ENCODE data around the gene MTHFD1L. TPM values are rescaled to one million over a fixed set of nuclear protein-coding genes. Genes with fewer than 3 reads are reported as not detected.

The MTHFD1L gene
- total RNA-seq, 3 donors from 2014 or later (not counting 1 experiment from before 2014, with no cell fraction given) = 3.8 to 4.5 (median 4.3) TPM

DNA sequence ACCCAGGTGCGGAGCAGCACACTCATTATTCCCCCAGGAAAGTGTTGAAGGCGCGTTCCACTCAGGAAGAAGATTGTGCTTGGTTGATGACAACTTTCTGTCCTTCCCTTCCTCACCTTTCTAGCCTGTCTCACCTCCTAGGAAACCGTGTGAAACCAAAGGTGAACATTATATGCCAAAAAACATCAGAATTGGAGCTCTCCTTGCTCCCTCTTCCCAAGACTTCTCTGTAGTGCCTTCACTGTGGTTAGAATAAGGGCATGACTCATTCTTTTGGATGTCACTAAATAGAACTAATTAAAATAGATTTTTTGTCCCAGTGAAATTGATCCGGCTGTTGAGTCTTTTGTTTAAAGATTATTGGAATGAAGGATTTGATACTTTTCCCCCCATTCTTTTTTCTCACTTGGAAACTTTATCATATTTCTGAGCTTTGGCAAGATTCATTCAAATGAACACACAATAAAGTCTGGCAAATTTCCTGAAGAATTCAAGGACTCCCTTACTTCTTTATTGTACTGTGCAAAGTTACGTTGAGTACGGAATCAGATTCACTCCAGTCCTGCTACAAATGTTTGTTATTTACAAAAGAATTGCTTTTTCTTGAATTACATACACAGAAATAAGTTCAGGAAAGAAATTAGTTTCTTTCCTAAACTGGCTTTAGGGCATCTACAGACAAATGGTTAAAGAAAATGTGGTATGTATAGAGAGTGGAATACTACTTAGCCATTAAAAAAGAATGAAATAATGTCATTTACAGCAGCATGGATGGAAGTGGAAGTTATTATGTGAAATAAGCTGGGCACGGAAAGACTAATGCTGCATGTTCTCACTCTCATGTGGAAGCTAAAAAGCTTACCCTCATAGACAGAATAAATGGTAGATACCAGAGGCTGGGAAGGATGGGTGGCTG, 231.4 kb downstream of the MTHFD1L start:
- no peaks in the 10 kb centered on the region for H3K36me3 ChIP-seq (ENCODE audit: control insufficient read depth, insufficient read depth, low read length)
- no peaks in the 10 kb centered on the region for H3K9me3 ChIP-seq (ENCODE audit: control insufficient read depth, insufficient read depth, low read length)
- no peak for ATAC-seq
- H3K27ac ChIP-seq (ENCODE audit: low read length) = no peak overlapping the region
- no peaks in the 10 kb centered on the region for H3K4me1 Mint-ChIP-seq
- no peaks in the 10 kb centered on the region for H3K9me3 Mint-ChIP-seq
- H3K27ac Mint-ChIP-seq = no peak overlapping the region
- intact Hi-C loops (cut with micrococcal nuclease) = no loop called here
- H3K27me3 ChIP-seq (ENCODE audit: control insufficient read depth, insufficient read depth, low read length) = no peaks in the 10 kb centered on the region
- no peak for DNase-seq
- H3K36me3 Mint-ChIP-seq = no peaks in the 10 kb centered on the region
- H3K4me3 ChIP-seq (ENCODE audit: low read length) = no peak overlapping the region
- H3K4me3 Mint-ChIP-seq = no peak overlapping the region
- no peaks in the 10 kb centered on the region for H3K4me1 ChIP-seq (ENCODE audit: control insufficient read depth, insufficient read depth, low read length)
- WGBS (ENCODE audit: insufficient coverage) = 94% methylated on average over 6 of the region's 8 CpGs
- no peak for TF ChIP-seq CTCF (IDR thresholded peaks at IDR 0.05)
- H3K27me3 Mint-ChIP-seq (ENCODE audit: low read depth in 2 of 2) = no peaks in the 10 kb centered on the region

DNA sequence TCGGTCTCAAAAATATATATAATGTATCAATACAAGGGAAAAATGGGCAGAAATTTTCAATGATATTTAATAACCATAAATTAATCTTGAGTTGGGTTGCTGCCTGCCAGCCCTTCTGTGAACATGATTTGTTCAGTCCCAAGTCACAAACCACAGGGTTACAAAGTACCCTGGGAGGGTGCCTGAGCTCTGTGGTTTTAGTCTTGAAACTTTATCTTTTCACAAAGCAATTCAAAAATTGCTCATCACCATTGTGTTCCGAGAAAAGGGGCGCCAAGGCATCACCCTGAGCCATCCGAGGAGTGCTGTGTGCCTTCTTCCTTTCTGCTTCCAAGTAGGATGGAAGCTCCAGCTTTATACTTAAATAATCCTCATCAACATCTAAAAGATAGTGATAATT, 232.7 kb downstream of the MTHFD1L start:
- no peak for DNase-seq

DNA sequence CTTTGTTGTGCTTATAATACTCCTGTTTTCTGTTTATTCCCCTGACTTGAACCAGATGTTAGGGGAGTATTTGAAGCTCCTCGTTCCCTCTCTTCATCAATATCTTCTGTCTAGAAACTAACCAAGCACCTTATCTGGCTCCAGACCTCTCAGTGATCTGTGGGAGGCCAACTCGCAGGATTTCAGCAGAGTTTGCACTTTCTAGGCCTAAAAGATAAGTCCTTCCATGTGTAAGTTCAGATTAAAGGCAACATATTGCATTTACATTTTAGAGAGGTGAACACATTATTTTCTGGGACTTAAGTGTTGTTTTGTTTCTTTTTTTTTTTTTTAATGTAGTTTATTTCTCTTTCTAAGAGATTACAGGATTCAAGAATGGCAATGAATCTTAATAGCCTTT, 234.8 kb downstream of the MTHFD1L start:
- H3K27me3 ChIP-seq (ENCODE audit: control insufficient read depth, insufficient read depth, low read length) = no peaks in the 10 kb centered on the region
- no peaks in the 10 kb centered on the region for H3K27me3 Mint-ChIP-seq (ENCODE audit: low read depth in 2 of 2)
- H3K4me3 ChIP-seq (ENCODE audit: low read length) = no peak overlapping the region

More for the DNA sequence above, 232.7 kb downstream of the MTHFD1L start:
- Histone ChIP-seq H3K27ac (ENCODE audit: low read length) (no peak overlapping the region), H3K4me1 (ENCODE audit: control insufficient read depth, insufficient read depth, low read length) (no peaks in the 10 kb centered on the region), H3K4me3 (ENCODE audit: low read length) (no peak overlapping the region), H3K9me3 (ENCODE audit: control insufficient read depth, insufficient read depth, low read length) (no peaks in the 10 kb centered on the region), H3K36me3 (ENCODE audit: control insufficient read depth, insufficient read depth, low read length) (no peaks in the 10 kb centered on the region), H3K27me3 (ENCODE audit: control insufficient read depth, insufficient read depth, low read length) (no peaks in the 10 kb centered on the region)
- no peak for TF ChIP-seq CTCF (IDR thresholded peaks at IDR 0.05)
- no peak overlapping the region for H3K27ac Mint-ChIP-seq
- intact Hi-C loops (cut with micrococcal nuclease) = no loop called here
- H3K4me3 Mint-ChIP-seq = no peak overlapping the region
- WGBS (ENCODE audit: insufficient coverage) = 72% methylated on average over 3 of the region's 4 CpGs
- no peaks in the 10 kb centered on the region for H3K9me3 Mint-ChIP-seq
- H3K27me3 Mint-ChIP-seq (ENCODE audit: low read depth in 2 of 2) = no peaks in the 10 kb centered on the region
- H3K36me3 Mint-ChIP-seq = no peaks in the 10 kb centered on the region
- H3K4me1 Mint-ChIP-seq = no peaks in the 10 kb centered on the region
- no peak for ATAC-seq

More for the DNA sequence above, 234.8 kb downstream of the MTHFD1L start:
- Histone ChIP-seq H3K4me1 (ENCODE audit: control insufficient read depth, insufficient read depth, low read length) (no peaks in the 10 kb centered on the region), H3K9me3 (ENCODE audit: control insufficient read depth, insufficient read depth, low read length) (no peaks in the 10 kb centered on the region), H3K36me3 (ENCODE audit: control insufficient read depth, insufficient read depth, low read length) (no peaks in the 10 kb centered on the region), H3K27ac (ENCODE audit: low read length) (no peak overlapping the region)
- H3K4me3 Mint-ChIP-seq = no peak overlapping the region
- H3K9me3 Mint-ChIP-seq = no peaks in the 10 kb centered on the region
- no peaks in the 10 kb centered on the region for H3K4me1 Mint-ChIP-seq
- H3K36me3 Mint-ChIP-seq = no peaks in the 10 kb centered on the region
- H3K27ac Mint-ChIP-seq = no peak overlapping the region
- TF ChIP-seq CTCF (IDR thresholded peaks at IDR 0.05) = no peak
- no peak for ATAC-seq
- no peak for DNase-seq
- intact Hi-C loops (cut with micrococcal nuclease) = no loop called here
- 94% methylated on average over 2 of the region's 2 CpGs for WGBS (ENCODE audit: insufficient coverage)
